MM.1S (cell line): ENCODE results near the gene TYK2.

Experiments used
- CTCF ChIP-seq: fragments of 300-600 bp; sonication (generic); IDR thresholded peaks from 2 replicates; pipeline ENCODE4 v1.5.1; 2016; ENCODE audit warnings: antibody characterized with exemption, low read length, mixed read lengths
- EZH2 ChIP-seq: fragments of 300-600 bp; sonication (generic); optimal IDR thresholded peaks from 2 replicates; pipeline ENCODE3; 2017; ENCODE audit warnings: low read depth, mild to moderate bottlenecking, antibody characterized with exemption, low read length, mixed read lengths

- TF ChIP-seq CTCF, result no peak
- TF ChIP-seq EZH2, result no peak
Observed at GRCh38 chr19:10335352-10335985, 44.9 kb downstream of the TYK2 start.
